HL-60/S4 (cell line): ENCODE data around the gene PEX7.
"Not testable (repeated sequence)": the region's sequence is repeated elsewhere in the genome, so short reads cannot be mapped to it uniquely, and the experiment has no call there.

ENCODE experiments used
- in situ Hi-C: fragments of 300-500 bp; cut with MboI; formaldehyde crosslinking; loops from 2 replicates; pipeline ENCODE4 v1.14.3; 2022; ENCODE audit warnings: low sequenced_read_pairs

Gene PEX7

DNA sequence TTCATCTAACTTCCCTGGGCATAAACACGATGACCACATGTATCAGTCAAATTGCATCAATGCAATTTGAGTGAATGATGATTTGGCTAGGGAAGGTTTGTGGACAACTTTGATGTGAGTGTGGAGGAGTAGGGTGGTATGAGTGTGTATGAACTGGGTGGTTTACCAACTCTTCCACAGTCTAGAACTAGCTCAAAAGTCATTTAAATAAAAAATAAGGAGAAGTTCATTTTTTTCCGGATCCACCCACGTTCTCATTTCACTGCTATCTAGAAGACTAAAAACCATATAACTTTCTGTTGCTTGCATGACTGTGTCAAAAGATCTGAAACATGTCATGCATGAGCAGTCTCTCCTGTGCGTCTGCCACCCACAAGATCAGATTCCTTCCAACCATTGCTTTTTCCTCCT, 123.3 kb downstream of the PEX7 start:
- in situ Hi-C loops: no loop called here

DNA sequence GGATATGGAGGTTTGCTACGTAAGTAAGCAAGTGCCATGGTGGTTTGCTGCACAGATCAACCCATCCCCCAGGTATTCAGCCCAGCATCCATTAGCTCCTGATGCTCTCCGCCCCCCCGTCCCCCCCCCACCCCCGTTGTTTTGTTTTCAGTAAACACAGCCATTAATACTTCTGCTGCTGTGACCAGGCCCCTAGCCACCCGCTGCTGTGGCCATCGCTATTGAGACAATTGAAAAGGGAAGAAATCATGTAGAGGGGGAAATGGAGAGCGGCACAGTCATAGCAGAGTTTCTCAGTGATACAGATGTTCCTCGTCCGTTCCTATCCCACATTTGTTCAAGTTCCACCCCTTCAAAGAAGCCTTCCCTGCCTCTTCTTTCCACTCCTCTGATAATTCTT, 124.6 kb downstream of the PEX7 start:
- in situ Hi-C loops: no loop called here

GRCh38 chr6:136949957-136950356, 127.6 kb downstream of the PEX7 start:
- in situ Hi-C loops: not testable (repeated sequence)

GRCh38 chr6:136950436-136951126, 128.2 kb downstream of the PEX7 start:
- in situ Hi-C loops: no loop called here

GRCh38 chr6:136952714-136953260, 130.4 kb downstream of the PEX7 start:
- in situ Hi-C loops: no loop called here

DNA sequence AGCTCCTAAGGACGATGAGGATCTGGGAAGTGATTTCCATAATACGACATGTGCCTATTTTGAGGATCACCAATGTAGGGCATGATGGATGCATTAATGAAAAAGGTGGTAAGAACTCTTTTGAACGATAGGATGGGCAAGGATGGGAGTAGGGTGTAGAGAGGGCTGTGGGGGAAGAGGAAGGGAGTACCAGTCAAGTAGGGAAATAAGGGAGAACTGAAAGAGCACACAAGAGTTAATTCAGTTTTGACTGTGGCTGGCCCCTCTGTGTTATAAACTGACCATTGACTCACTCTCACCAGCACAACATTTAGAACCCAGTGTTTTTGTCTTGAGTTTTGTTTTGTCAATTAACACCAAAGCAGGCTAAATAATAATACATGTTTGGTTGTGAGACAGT, 132.7 kb downstream of the PEX7 start:
- in situ Hi-C loops: no loop called here

DNA sequence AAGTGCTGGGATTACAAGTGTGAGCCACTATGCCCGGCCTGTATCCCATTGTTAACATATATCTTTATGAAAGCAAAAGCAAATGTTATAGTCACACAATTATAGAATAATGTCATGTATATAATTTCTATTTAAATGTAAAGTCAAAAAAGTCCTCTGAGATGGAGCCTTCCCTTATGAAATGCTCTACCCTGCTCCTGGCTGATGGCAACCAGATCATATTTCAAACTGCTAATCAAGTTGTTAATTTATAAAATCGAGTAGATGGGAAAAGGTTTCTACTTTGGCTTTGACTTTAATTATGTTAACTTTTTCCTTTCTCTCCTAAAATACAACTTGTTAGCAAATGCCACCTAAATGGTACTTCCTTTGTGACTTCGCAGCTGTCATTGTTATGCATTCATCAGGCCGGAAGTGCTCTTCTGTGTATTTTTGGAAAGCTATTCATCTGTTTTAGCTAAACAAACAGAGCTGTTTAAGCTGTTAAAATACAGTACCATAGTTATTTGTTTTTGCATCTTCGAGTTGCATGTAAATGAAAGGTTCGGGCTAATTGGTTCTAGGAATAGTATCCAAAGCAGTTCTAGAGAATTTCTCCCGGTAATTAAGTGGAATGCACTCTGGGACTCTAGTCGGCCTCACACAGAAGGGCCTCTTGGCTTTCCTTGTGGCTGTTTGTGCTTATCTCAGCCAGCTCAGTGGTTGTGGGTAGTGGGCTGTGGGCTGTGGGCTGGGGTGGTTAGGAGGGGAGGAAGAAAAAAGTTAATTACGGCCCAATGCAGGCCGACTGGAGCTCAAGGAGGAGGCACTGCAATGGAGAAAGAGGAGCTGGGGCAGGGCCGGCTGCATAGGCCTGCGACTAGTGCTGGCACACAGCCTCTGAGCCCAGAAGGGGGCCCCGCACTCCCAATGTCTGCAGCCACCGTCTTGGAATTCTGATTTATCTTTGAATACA, 134.5 kb downstream of the PEX7 start:
- in situ Hi-C loops: no loop called here

- in situ Hi-C loops: no loop called here
These were observed 135.8 kb downstream of the PEX7 start for GRCh38 chr6:136958168-136958567.

DNA sequence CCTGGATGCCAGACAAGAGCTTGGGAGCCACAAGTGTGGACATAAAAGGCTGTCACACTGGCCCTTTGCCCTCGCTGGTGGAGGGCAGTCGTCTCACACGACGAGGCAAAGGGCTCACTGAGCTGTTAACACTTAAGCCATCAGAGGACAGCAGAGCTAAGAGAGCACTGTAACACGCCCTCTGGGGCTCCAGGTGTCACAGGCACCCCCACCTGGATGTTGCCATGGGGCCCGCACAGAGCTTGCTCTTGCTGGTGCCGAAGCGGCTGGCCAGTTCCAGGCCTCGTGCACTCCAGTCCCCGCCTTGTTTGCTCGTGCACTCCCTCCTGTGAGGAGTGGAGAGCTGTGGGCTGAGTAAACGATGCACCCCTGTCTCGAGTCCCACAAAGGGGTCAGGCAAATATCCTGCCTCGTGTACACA, 137.1 kb downstream of the PEX7 start:
- in situ Hi-C loops: no loop called here

- in situ Hi-C loops: not testable (repeated sequence)
These were observed 137.5 kb downstream of the PEX7 start for GRCh38 chr6:136959935-136960334.

DNA sequence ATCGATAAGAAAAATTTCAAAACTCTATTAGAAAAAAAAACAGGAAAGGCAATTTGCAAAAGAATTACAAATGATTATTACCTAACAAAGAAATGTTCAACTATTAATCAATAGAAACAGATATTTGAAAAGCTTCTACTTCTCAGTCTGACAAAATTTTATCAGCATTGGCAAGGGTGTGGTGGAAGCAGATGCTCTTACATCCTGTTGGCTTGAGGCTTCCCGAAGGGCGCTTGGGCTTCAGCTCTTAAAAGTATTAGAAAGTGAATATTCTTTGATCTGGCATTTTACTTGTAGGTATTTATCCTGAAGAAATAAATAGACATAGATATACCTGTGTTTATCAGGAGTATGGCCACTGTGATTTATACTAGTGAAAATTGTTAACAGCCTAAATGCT, 138.4 kb downstream of the PEX7 start:
- in situ Hi-C loops: no loop called here

- in situ Hi-C loops: no loop called here
These were observed 139.5 kb downstream of the PEX7 start for GRCh38 chr6:136961848-136962247.

DNA sequence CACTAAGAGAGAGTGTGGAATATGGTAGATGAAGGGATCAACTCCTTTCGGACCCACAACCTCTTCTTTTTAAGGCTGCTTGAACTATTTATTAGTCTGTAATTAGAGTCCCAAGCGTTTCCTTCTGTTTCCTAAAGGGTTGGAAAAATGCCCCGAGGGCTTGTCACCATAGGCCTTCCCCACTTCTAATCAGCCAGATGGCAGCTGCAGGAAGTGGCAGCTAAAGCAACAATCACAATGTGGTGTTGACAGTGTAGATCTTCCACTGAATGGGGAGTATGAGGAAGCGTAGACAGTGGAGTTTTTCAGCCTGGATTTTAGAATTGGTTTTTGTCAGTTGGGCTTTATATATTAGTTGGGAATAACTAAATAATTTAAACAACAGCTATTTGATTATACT, 140.3 kb downstream of the PEX7 start:
- in situ Hi-C loops: no loop called here

DNA sequence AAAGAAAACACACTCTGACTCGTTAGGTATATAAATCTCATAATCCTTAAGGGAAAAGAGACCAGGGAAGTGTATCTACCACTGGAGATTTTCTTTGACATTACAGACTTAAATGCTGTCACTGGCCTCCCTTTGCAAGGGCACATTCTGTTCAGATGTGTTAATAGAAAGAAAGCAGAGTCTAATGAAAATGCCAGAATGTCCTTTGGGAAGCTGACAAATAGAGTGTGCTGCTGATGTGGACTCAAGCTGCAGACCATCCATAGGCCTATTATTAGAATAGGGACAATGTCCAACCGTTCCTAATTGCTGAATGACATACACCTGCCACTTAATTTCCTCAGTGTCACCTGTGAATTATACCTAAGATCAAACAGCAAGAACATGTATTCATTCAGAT, 140.9 kb downstream of the PEX7 start:
- in situ Hi-C loops: no loop called here
